WTC11 (cell line): ENCODE results near the gene ZXDB. TPM values are rescaled to one million over a fixed set of nuclear protein-coding genes. Genes with fewer than 3 reads are reported as not detected.

Experiments
- ATAC-seq: fragments of 200-7000 bp; cut with Tn5 transposase; 2 replicates; pipeline ENCODE4 v1.10.0; 2021; ENCODE audit warnings: mild to moderate bottlenecking, moderate library complexity
- CTCF ChIA-PET: fragments of 300-600 bp; sonication (Branson Sonifier 250); formaldehyde crosslinking; loops from one replicate; lab custom pipeline; 2021; ENCODE audit warnings: antibody characterized with exemption; lab: Charles Lee
- POLR2A ChIA-PET: fragments of 350-600 bp; sonication (Branson Sonifier 250); formaldehyde crosslinking; loops from one replicate; lab custom pipeline; 2021; ENCODE audit warnings: antibody characterized with exemption; lab: Charles Lee
- DNase-seq: peaks from one replicate; pipeline ENCODE4 v3.0.0; 2021; ENCODE audit warnings: low spot score
- H3K27ac Mint-ChIP-seq: 2 replicates; pipeline ENCODE4 v1.8.0; 2021; ENCODE audit warnings: mixed read lengths
- H3K27me3 Mint-ChIP-seq: 2 replicates; pipeline ENCODE4 v1.8.0; 2021; ENCODE audit warnings: low read depth, mild to moderate bottlenecking, moderate library complexity, mixed read lengths
- H3K36me3 Mint-ChIP-seq: 2 replicates; pipeline ENCODE4 v1.8.0; 2021; ENCODE audit warnings: mixed read lengths
- H3K4me1 Mint-ChIP-seq: 2 replicates; pipeline ENCODE4 v1.8.0; 2022; ENCODE audit warnings: mixed read lengths
- H3K4me3 Mint-ChIP-seq: 2 replicates; pipeline ENCODE4 v1.8.0; 2021; ENCODE audit warnings: mild to moderate bottlenecking, moderate library complexity, mixed read lengths
- H3K9me3 Mint-ChIP-seq: 2 replicates; pipeline ENCODE4 v1.8.0; 2021; ENCODE audit warnings: mixed read lengths
- AFF4 ChIP-seq: sonication (generic); formaldehyde crosslinking; IDR thresholded peaks from 2 replicates; pipeline ENCODE4 v1.8.1; 2023; ENCODE audit warnings: mild to moderate bottlenecking, missing genetic modification reagents, borderline replicate concordance
- ARID4B ChIP-seq: sonication (generic); formaldehyde crosslinking; IDR thresholded peaks from 2 replicates; pipeline ENCODE4 v1.8.0; 2023; ENCODE audit warnings: missing genetic modification reagents, mild to moderate bottlenecking, borderline replicate concordance
- ATF6 ChIP-seq: sonication (generic); formaldehyde crosslinking; IDR thresholded peaks from 2 replicates; pipeline ENCODE4 v1.8.1; 2023; ENCODE audit warnings: mild to moderate bottlenecking, missing genetic modification reagents
- CDX4 ChIP-seq: fragments of 250-450 bp; sonication (Bioruptor Pico); IDR thresholded peaks from 2 replicates; pipeline ENCODE4 v1.9.0; 2021; ENCODE audit warnings: moderate library complexity, mild to moderate bottlenecking, inconsistent platforms, borderline replicate concordance
- ELF4 ChIP-seq: sonication (generic); formaldehyde crosslinking; IDR thresholded peaks from 2 replicates; pipeline ENCODE4 v1.8.1; 2022; ENCODE audit warnings: low read depth, mild to moderate bottlenecking, moderate library complexity, missing genetic modification reagents
- GABPB1 ChIP-seq: sonication (generic); formaldehyde crosslinking; IDR thresholded peaks from 2 replicates; pipeline ENCODE4 v1.8.1; 2023; ENCODE audit warnings: mild to moderate bottlenecking, missing genetic modification reagents
- JUN ChIP-seq: sonication (generic); formaldehyde crosslinking; IDR thresholded peaks from 2 replicates; pipeline ENCODE4 v1.8.0; 2023; ENCODE audit warnings: mild to moderate bottlenecking, missing genetic modification reagents
- NFATC4 ChIP-seq: fragments of 250-450 bp; sonication (Bioruptor Pico); IDR thresholded peaks from 2 replicates; pipeline ENCODE4 v1.9.0; 2021; ENCODE audit warnings: mild to moderate bottlenecking
- NFE2L1 ChIP-seq: sonication (generic); formaldehyde crosslinking; IDR thresholded peaks from 2 replicates; pipeline ENCODE4 v1.8.1; 2023; ENCODE audit warnings: missing genetic modification reagents
- OVOL2 ChIP-seq: fragments of 250-450 bp; sonication (Bioruptor Pico); IDR thresholded peaks from 2 replicates; pipeline ENCODE4 v1.9.0; 2021; ENCODE audit warnings: mild to moderate bottlenecking, borderline replicate concordance
- SMAD3 ChIP-seq: sonication (generic); formaldehyde crosslinking; IDR thresholded peaks from 2 replicates; pipeline ENCODE4 v1.8.0; 2022; ENCODE audit warnings: missing genetic modification reagents, mild to moderate bottlenecking, borderline replicate concordance
- TEAD4 ChIP-seq: sonication (generic); formaldehyde crosslinking; IDR thresholded peaks from 2 replicates; pipeline ENCODE4 v1.8.0; 2022; ENCODE audit warnings: mild to moderate bottlenecking, missing genetic modification reagents
- USF1 ChIP-seq: sonication (generic); formaldehyde crosslinking; IDR thresholded peaks from 2 replicates; pipeline ENCODE4 v1.8.0; 2022; ENCODE audit warnings: mild to moderate bottlenecking, missing genetic modification reagents
- ZNF121 ChIP-seq: sonication (generic); formaldehyde crosslinking; IDR thresholded peaks from 2 replicates; pipeline ENCODE4 v1.8.0; 2023; ENCODE audit warnings: missing genetic modification reagents
- ZNF138 ChIP-seq: sonication (generic); formaldehyde crosslinking; conservative IDR thresholded peaks from 2 replicates; pipeline ENCODE4 v1.8.1; 2022; ENCODE audit warnings: mild to moderate bottlenecking, moderate library complexity, missing genetic modification reagents
- ZNF396 ChIP-seq: fragments of 250-450 bp; sonication (Bioruptor Pico); IDR thresholded peaks from 2 replicates; pipeline ENCODE4 v1.8.0; 2021; ENCODE audit warnings: mild to moderate bottlenecking, moderate library complexity, borderline replicate concordance
- ZNF416 ChIP-seq: fragments of 250-450 bp; sonication (Bioruptor Pico); IDR thresholded peaks from 2 replicates; pipeline ENCODE4 v1.9.0; 2021; ENCODE audit warnings: mild to moderate bottlenecking, inconsistent platforms
- ZNF423 ChIP-seq: fragments of 250-450 bp; sonication (Bioruptor Pico); IDR thresholded peaks from 2 replicates; pipeline ENCODE4 v2.1.2; 2022; ENCODE audit warnings: mild to moderate bottlenecking, moderate library complexity
- ZNF425 ChIP-seq: fragments of 250-450 bp; sonication (Bioruptor Pico); conservative IDR thresholded peaks from 2 replicates; pipeline ENCODE4 v1.9.0; 2021; ENCODE audit warnings: mild to moderate bottlenecking
- total RNA-seq: library from RNA; stranded (reverse); gene quantifications from 3 replicates; pipeline ENCODE4 v1.2.3, GENCODE V29; 2021

ZXDB gene
- total RNA-seq, 1 experiment from 2014 or later, result 7.8 TPM

GRCh38 chrX:57643698-57644097, 51.9 kb downstream of the ZXDB start:
- H3K27me3 Mint-ChIP-seq, result peaks cover 16% of the 10 kb centered on the region
- ChIA-PET POLR2A (no interaction called here), CTCF (no interaction called here)
- no peak for DNase-seq
- peaks cover 2% of the 10 kb centered on the region; the same call in 1 of the 2 replicates for H3K36me3 Mint-ChIP-seq
- no peak overlapping the region for H3K4me3 Mint-ChIP-seq
- peaks cover 18% of the 10 kb centered on the region for H3K4me1 Mint-ChIP-seq
- no peak overlapping the region for H3K27ac Mint-ChIP-seq
- ATAC-seq, result no peak
- H3K9me3 Mint-ChIP-seq, result peaks cover 16% of the 10 kb centered on the region
- TF ChIP-seq ZNF423 (CRISPR knock-in tag) (no peak), OVOL2 (CRISPR knock-in tag) (no peak), GABPB1 (CRISPR knock-in tag) (0 out of 2 replicates have a peak, but pooled peaks have one; percentile 15), ZNF425 (CRISPR knock-in tag) (no peak), ARID4B (no peak)

DNA sequence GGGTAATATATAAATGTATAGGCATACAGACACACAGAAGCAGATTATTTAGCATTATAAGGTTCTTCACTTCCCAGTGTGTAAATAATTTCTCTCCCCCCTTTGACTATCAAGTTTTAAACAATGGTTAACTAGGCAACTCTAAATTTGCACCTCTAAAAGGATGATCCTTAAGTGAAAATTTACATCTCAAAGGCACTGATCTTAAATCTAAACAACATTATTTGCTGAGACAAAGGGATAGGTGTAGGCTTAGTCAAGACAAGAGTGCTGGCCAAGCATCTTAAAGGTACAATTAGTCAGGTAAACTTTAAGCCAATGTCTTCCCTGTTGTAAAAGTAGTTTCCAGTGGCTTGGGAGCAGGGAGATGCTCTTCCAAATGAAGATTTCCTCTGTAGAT, 55.2 kb downstream of the ZXDB start:
- no peak overlapping the region for H3K27ac Mint-ChIP-seq
- peak overlapping the region; percentile 38 for H3K4me3 Mint-ChIP-seq
- CTCF ChIA-PET, result no interaction called here
- no peak for TF ChIP-seq USF1
- no peak for TF ChIP-seq ZNF138 (CRISPR knock-in tag)
- TF ChIP-seq JUN (CRISPR knock-in tag), result no peak
- no peak for TF ChIP-seq NFATC4 (CRISPR knock-in tag)
- TF ChIP-seq TEAD4, result no peak
- TF ChIP-seq GABPB1 (CRISPR knock-in tag), result no peak
- TF ChIP-seq NFE2L1 (CRISPR knock-in tag), result no peak
- TF ChIP-seq ATF6, result no peak
- TF ChIP-seq ELF4, result no peak
- no peak for TF ChIP-seq CDX4 (CRISPR knock-in tag)
- no peak for TF ChIP-seq AFF4
- TF ChIP-seq ZNF425 (CRISPR knock-in tag), result no peak
- no peak for TF ChIP-seq SMAD3 (CRISPR knock-in tag)
- no peak for TF ChIP-seq ZNF121 (CRISPR knock-in tag)
- no peak for TF ChIP-seq ZNF423 (CRISPR knock-in tag)
- no peak for TF ChIP-seq ZNF396 (CRISPR knock-in tag)
- TF ChIP-seq ZNF416, result no peak

More for the DNA sequence above, 55.2 kb downstream of the ZXDB start:
- no peaks in the 10 kb centered on the region for H3K36me3 Mint-ChIP-seq
- DNase-seq, result no peak
- POLR2A ChIA-PET, result no interaction called here
- ATAC-seq, result peak; percentile 83
- H3K4me1 Mint-ChIP-seq, result peaks cover 42% of the 10 kb centered on the region
- peaks cover 23% of the 10 kb centered on the region for H3K27me3 Mint-ChIP-seq
- H3K9me3 Mint-ChIP-seq, result peaks cover 5% of the 10 kb centered on the region; the same call in 1 of the 2 replicates
